ENCODE measurements around the gene SLFN12L. TPM values are rescaled to one million over a fixed set of nuclear protein-coding genes. Genes with fewer than 3 reads are reported as not detected.

Gene SLFN12L
- total RNA-seq, 1 experiment from 2014 or later = 0.13 TPM

DNA sequence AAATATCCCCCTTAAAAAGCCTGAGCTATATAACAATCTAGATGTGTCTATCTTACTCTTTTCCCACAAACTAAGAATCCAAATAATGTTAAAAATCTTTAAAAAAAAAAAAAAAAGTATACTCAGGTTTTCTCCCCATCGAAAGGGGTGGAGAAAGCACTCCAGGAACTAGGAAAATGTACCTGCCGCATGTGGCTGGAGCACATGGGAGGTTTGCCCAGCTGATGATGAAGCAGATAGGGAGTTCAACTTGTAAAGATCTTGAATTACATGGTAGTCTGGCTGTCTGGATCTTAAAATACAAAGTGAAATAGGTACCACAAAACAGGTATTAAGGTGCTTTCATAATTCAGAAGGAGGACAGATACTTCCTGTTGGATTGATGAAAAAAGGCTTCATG is 31.9 kb upstream of the SLFN12L start:
- no peaks in the 10 kb centered on the region for H3K9me3 Mint-ChIP-seq
- H3K36me3 Mint-ChIP-seq = peaks cover 4% of the 10 kb centered on the region; the same call in 1 of the 2 replicates
- peaks cover 27% of the 10 kb centered on the region for H3K27me3 Mint-ChIP-seq (ENCODE audit: low read depth)
- H3K4me1 Mint-ChIP-seq = peaks cover 13% of the 10 kb centered on the region
- no peak for ATAC-seq
- no peak for DNase-seq (ENCODE audit: low spot score)
- TF ChIP-seq ZNF396 (CRISPR knock-in tag; IDR thresholded peaks at IDR 0.05; ENCODE audit: borderline replicate concordance) (no peak), TEAD1 (CRISPR knock-in tag; IDR thresholded peaks at IDR 0.05) (no peak), RELA (CRISPR knock-in tag; IDR thresholded peaks at IDR 0.05; ENCODE audit: borderline replicate concordance) (no peak), ZNF121 (CRISPR knock-in tag; IDR thresholded peaks at IDR 0.05) (no peak), ZNF423 (CRISPR knock-in tag; IDR thresholded peaks at IDR 0.05) (no peak)
- TF ChIP-seq, protein P1, sequence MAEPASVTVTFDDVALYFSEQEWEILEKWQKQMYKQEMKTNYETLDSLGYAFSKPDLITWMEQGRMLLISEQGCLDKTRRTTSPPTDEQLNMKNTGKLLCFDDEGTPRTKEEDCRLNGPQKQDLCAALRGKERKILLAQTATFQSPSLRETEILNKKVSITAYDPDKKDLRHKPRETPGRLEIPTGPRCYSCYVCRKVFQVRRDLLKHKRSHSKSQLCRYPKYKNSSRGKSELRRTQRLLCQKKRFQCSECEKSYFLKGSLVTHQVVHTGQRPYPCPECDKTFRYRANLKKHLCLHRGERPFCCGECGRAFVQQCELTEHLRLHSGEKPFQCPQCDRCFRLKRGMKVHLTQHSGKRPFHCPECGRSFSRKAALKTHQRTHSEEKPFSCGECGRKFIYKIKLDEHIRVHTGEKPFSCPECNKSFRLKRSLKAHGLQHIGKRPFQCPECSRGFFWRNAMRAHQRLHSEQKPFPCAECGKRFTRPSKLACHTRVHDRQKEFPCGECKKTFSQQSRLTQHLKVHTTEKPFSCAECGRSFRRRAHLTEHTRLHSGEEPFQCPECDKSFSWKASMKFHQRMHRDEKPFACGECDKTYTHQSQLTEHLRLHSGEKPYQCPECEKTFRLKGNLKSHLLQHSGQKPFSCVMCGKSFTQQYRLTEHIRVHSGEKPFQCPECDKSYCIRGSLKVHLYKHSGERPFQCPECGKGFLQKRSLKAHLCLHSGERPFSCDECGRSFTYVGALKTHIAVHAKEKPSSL (CRISPR knock-in tag; conservative IDR thresholded peaks at IDR 0.05) = no peak
- TF ChIP-seq, protein P2, sequence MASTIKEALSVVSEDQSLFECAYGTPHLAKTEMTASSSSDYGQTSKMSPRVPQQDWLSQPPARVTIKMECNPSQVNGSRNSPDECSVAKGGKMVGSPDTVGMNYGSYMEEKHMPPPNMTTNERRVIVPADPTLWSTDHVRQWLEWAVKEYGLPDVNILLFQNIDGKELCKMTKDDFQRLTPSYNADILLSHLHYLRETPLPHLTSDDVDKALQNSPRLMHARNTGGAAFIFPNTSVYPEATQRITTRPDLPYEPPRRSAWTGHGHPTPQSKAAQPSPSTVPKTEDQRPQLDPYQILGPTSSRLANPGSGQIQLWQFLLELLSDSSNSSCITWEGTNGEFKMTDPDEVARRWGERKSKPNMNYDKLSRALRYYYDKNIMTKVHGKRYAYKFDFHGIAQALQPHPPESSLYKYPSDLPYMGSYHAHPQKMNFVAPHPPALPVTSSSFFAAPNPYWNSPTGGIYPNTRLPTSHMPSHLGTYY (CRISPR knock-in tag; IDR thresholded peaks at IDR 0.05) = no peak
- TF ChIP-seq, protein P3, sequence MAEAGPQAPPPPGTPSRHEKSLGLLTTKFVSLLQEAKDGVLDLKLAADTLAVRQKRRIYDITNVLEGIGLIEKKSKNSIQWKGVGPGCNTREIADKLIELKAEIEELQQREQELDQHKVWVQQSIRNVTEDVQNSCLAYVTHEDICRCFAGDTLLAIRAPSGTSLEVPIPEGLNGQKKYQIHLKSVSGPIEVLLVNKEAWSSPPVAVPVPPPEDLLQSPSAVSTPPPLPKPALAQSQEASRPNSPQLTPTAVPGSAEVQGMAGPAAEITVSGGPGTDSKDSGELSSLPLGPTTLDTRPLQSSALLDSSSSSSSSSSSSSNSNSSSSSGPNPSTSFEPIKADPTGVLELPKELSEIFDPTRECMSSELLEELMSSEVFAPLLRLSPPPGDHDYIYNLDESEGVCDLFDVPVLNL (CRISPR knock-in tag; IDR thresholded peaks at IDR 0.05; ENCODE audit: borderline replicate concordance, low read depth) = no peak
- no peak overlapping the region for H3K27ac Mint-ChIP-seq
- ChIA-PET CTCF (no interaction called here), POLR2A (interaction anchor here (0.6 to 2.4 kb wide), 2 partner anchors 9 to 129 kb away, joined by 3 to 13 read pairs; partner anchors contain the start of gene PEX12)
- peak overlapping the region; percentile 97 for H3K4me3 Mint-ChIP-seq

DNA sequence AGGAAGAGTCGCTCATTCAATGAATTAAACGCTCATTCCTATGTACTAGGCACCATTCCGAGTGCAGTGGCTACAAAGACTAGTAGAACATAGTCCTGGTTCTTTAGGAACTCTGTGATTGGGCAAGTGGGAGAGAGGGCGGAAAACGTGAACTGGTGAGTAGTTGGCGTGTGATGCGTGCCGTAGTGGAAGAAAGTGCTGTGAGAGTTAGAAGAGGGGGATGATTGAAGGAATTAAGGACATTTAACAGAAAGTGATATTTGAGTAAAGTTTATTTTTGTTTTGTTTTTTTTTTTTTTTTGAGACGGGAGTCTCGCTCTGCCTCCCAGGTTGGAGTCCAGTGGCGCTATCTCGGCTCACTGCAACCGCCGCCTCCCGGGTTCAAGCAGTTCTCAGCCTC is 31.1 kb upstream of the SLFN12L start:
- CTCF ChIA-PET = interaction anchor here (0.8 to 1.5 kb wide), 3 partner anchors 10 to 196 kb away, joined by 4 to 7 read pairs (median 6); partner anchors contain the start of gene PEX12
- no peaks in the 10 kb centered on the region for H3K36me3 Mint-ChIP-seq
- peaks cover 13% of the 10 kb centered on the region for H3K4me1 Mint-ChIP-seq
- H3K4me3 Mint-ChIP-seq = peak overlapping the region; percentile 97
- H3K27ac Mint-ChIP-seq = peak overlapping the region; percentile 92
- DNase-seq (ENCODE audit: low spot score) (no peak), ATAC-seq (peak; percentile 7; the same call in 1 of the 2 replicates)
- no peaks in the 10 kb centered on the region for H3K9me3 Mint-ChIP-seq
- POLR2A ChIA-PET = interaction anchor here (0.6 to 2.4 kb wide), 2 partner anchors 10 to 130 kb away, joined by 3 to 13 read pairs; partner anchors contain the start of gene PEX12
- peaks cover 35% of the 10 kb centered on the region for H3K27me3 Mint-ChIP-seq (ENCODE audit: low read depth)
- TF ChIP-seq ETV6 (CRISPR knock-in tag; IDR thresholded peaks at IDR 0.05) (no peak), GRHL2 (CRISPR knock-in tag; IDR thresholded peaks at IDR 0.05; ENCODE audit: insufficient replicate concordance, severe bottlenecking) (no peak), CREM (CRISPR knock-in tag; IDR thresholded peaks at IDR 0.05) (no peak), NFATC4 (CRISPR knock-in tag; IDR thresholded peaks at IDR 0.05) (no peak), ZNF263 (CRISPR knock-in tag; IDR thresholded peaks at IDR 0.05; ENCODE audit: low read depth) (no peak), ZNF219 (CRISPR knock-in tag; IDR thresholded peaks at IDR 0.05; ENCODE audit: borderline replicate concordance) (no peak), FOXJ3 (CRISPR knock-in tag; IDR thresholded peaks at IDR 0.05; ENCODE audit: borderline replicate concordance) (no peak), TCF7 (CRISPR knock-in tag; IDR thresholded peaks at IDR 0.05; ENCODE audit: low read depth) (no peak), EMX1 (CRISPR knock-in tag; IDR thresholded peaks at IDR 0.05) (no peak), ZBTB21 (CRISPR knock-in tag; IDR thresholded peaks at IDR 0.05; ENCODE audit: borderline replicate concordance) (no peak), FOXP1 (CRISPR knock-in tag; IDR thresholded peaks at IDR 0.05; ENCODE audit: borderline replicate concordance) (no peak), RORB (CRISPR knock-in tag; IDR thresholded peaks at IDR 0.05) (no peak), KAT7 (CRISPR knock-in tag; IDR thresholded peaks at IDR 0.05; ENCODE audit: borderline replicate concordance) (no peak)
- TF ChIP-seq, protein P3 (CRISPR knock-in tag; IDR thresholded peaks at IDR 0.05; ENCODE audit: borderline replicate concordance, low read depth) = no peak
- TF ChIP-seq, protein P4, sequence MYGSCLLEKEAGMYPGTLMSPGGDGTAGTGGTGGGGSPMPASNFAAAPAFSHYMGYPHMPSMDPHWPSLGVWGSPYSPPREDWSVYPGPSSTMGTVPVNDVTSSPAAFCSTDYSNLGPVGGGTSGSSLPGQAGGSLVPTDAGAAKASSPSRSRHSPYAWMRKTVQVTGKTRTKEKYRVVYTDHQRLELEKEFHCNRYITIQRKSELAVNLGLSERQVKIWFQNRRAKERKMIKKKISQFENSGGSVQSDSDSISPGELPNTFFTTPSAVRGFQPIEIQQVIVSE (CRISPR knock-in tag; IDR thresholded peaks at IDR 0.05; ENCODE audit: borderline replicate concordance) = no peak
- TF ChIP-seq, protein P5, sequence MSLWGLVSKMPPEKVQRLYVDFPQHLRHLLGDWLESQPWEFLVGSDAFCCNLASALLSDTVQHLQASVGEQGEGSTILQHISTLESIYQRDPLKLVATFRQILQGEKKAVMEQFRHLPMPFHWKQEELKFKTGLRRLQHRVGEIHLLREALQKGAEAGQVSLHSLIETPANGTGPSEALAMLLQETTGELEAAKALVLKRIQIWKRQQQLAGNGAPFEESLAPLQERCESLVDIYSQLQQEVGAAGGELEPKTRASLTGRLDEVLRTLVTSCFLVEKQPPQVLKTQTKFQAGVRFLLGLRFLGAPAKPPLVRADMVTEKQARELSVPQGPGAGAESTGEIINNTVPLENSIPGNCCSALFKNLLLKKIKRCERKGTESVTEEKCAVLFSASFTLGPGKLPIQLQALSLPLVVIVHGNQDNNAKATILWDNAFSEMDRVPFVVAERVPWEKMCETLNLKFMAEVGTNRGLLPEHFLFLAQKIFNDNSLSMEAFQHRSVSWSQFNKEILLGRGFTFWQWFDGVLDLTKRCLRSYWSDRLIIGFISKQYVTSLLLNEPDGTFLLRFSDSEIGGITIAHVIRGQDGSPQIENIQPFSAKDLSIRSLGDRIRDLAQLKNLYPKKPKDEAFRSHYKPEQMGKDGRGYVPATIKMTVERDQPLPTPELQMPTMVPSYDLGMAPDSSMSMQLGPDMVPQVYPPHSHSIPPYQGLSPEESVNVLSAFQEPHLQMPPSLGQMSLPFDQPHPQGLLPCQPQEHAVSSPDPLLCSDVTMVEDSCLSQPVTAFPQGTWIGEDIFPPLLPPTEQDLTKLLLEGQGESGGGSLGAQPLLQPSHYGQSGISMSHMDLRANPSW (CRISPR knock-in tag; conservative IDR thresholded peaks at IDR 0.05; ENCODE audit: low read depth) = no peak

All from WTC11 (cell line).